Nephron progenitor cell (in vitro differentiated cells): Measurements from ENCODE around the gene CCDC3.
A peak's percentile ranks its signal among the peaks of the same experiment; 100 is the strongest.

Experiments
- DNase-seq: peaks from one replicate; pipeline ENCODE4 v3.0.0; 2021
- H3K27ac Mint-ChIP-seq: 2 replicates; pipeline ENCODE4 v1.8.0; 2021; ENCODE audit warnings: mild to moderate bottlenecking, moderate library complexity, mixed read lengths
- H3K27me3 Mint-ChIP-seq: 2 replicates; pipeline ENCODE4 v1.8.0; 2021; ENCODE audit warnings: mild to moderate bottlenecking, low read depth, mixed read lengths; ENCODE audit not compliant: poor library complexity
- H3K36me3 Mint-ChIP-seq: 2 replicates; pipeline ENCODE4 v1.8.0; 2021; ENCODE audit warnings: low read depth, mixed read lengths
- H3K4me1 Mint-ChIP-seq: 2 replicates; pipeline ENCODE4 v1.8.0; 2021; ENCODE audit warnings: mixed read lengths
- H3K4me3 Mint-ChIP-seq: 2 replicates; pipeline ENCODE4 v1.8.0; 2021; ENCODE audit warnings: mild to moderate bottlenecking, moderate library complexity, mixed read lengths
- H3K9me3 Mint-ChIP-seq: 2 replicates; pipeline ENCODE4 v1.8.0; 2021; ENCODE audit warnings: mild to moderate bottlenecking, moderate library complexity, mixed read lengths
- CTCF ChIP-seq: fragments of 200-600 bp; sonication (generic); IDR thresholded peaks from 2 replicates; pipeline ENCODE4 v1.5.0; 2021; ENCODE audit warnings: antibody characterized with exemption

Gene CCDC3

GRCh38 chr10:12969951-12970350 is 31.6 kb downstream of the CCDC3 start:
- Mint-ChIP-seq H3K4me3 (no peak overlapping the region), H3K27ac (peak overlapping the region; percentile 47), H3K9me3 (peaks cover 45% of the 10 kb centered on the region), H3K4me1 (peaks cover 14% of the 10 kb centered on the region), H3K36me3 (peaks cover 35% of the 10 kb centered on the region), H3K27me3 (peaks cover 9% of the 10 kb centered on the region)
- TF ChIP-seq CTCF: no peak
- DNase-seq: no peak

- Mint-ChIP-seq H3K4me1 (peaks cover 24% of the 10 kb centered on the region), H3K27ac (no peak overlapping the region), H3K9me3 (peaks cover 50% of the 10 kb centered on the region), H3K36me3 (peaks cover 35% of the 10 kb centered on the region), H3K27me3 (peaks cover 3% of the 10 kb centered on the region), H3K4me3 (no peak overlapping the region)
- DNase-seq: no peak
- TF ChIP-seq CTCF: no peak
Measured at GRCh38 chr10:12966067-12966466, 35.4 kb downstream of the CCDC3 start.

GRCh38 chr10:12965571-12965970 is 35.9 kb downstream of the CCDC3 start:
- peaks cover 3% of the 10 kb centered on the region for H3K27me3 Mint-ChIP-seq
- no peak overlapping the region for H3K27ac Mint-ChIP-seq
- peaks cover 50% of the 10 kb centered on the region for H3K9me3 Mint-ChIP-seq
- H3K36me3 Mint-ChIP-seq: peaks cover 35% of the 10 kb centered on the region
- DNase-seq: no peak
- H3K4me1 Mint-ChIP-seq: peaks cover 29% of the 10 kb centered on the region
- H3K4me3 Mint-ChIP-seq: no peak overlapping the region
- TF ChIP-seq CTCF: no peak

- H3K27ac Mint-ChIP-seq: no peak overlapping the region
- H3K36me3 Mint-ChIP-seq: peaks cover 16% of the 10 kb centered on the region
- peaks cover 3% of the 10 kb centered on the region for H3K27me3 Mint-ChIP-seq
- DNase-seq: no peak
- peaks cover 51% of the 10 kb centered on the region for H3K4me1 Mint-ChIP-seq
- peaks cover 41% of the 10 kb centered on the region for H3K9me3 Mint-ChIP-seq
- H3K4me3 Mint-ChIP-seq: no peak overlapping the region
- TF ChIP-seq CTCF: no peak
Measured at GRCh38 chr10:12962556-12962955, 39.0 kb downstream of the CCDC3 start.

DNA sequence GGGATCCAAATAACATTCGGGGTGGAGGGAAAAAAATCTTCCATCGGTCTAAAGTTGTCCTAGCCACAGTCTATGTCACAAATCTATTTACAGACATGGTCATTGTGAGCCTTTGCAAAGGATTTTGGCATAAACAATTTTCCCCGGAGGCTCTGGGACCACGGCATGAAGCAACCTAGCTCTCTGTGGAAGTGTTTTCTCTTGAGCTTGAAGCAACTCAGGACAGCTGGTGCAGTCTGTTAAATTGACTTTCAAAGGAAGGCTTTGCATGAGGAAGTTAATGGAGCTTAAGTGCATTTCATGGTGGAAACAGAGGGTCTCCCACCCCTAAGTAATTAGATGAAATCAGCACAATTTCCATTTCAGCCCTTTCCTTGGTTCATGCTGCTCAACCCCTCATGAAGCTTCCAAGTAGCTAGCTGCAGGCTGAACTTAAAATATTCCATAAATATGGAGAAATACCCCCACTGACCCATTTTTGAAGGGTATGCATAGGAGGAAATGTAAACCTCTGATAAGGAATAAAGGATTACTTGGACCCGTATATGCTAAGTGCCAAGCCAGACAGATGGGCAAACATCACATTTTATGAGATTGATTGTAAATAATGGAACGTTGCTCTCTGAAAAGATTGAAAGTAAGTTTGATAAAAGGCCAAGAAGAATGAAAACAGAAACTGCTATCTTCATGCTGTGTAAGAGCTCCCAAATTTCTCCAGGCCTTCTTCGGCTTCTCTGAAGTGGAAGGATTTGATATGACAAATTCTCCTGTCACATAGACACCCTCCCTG is 39.9 kb downstream of the CCDC3 start:
- Mint-ChIP-seq H3K36me3 (peaks cover 16% of the 10 kb centered on the region), H3K27me3 (peaks cover 3% of the 10 kb centered on the region), H3K4me3 (no peak overlapping the region), H3K9me3 (peaks cover 41% of the 10 kb centered on the region), H3K27ac (no peak overlapping the region), H3K4me1 (peaks cover 51% of the 10 kb centered on the region)
- no peak for TF ChIP-seq CTCF
- DNase-seq: no peak

GRCh38 chr10:12960941-12961340 is 40.6 kb downstream of the CCDC3 start:
- DNase-seq: no peak
- H3K36me3 Mint-ChIP-seq: peaks cover 16% of the 10 kb centered on the region
- H3K4me1 Mint-ChIP-seq: peaks cover 51% of the 10 kb centered on the region
- no peak for TF ChIP-seq CTCF
- H3K9me3 Mint-ChIP-seq: peaks cover 42% of the 10 kb centered on the region
- H3K27ac Mint-ChIP-seq: peak overlapping the region; percentile 92
- no peak overlapping the region for H3K4me3 Mint-ChIP-seq
- peaks cover 3% of the 10 kb centered on the region for H3K27me3 Mint-ChIP-seq
